HEK293 (cell line): ENCODE measurements around the gene BCAT1.

Experiments
- CTCF ChIA-PET: fragments of 350-600 bp; formaldehyde crosslinking; extraction: SDS; loops from one replicate; lab custom pipeline; 2021; ENCODE audit warnings: antibody characterized with exemption; lab: Yijun Ruan, JAX
- POLR2A ChIA-PET: fragments of 300-600 bp; formaldehyde crosslinking; extraction: SDS; loops from one replicate; lab custom pipeline; 2020; ENCODE audit warnings: antibody characterized with exemption, inconsistent platforms; lab: Yijun Ruan, JAX
- H3K27ac ChIP-seq: fragments of 200-500 bp; sonication (Bioruptor generic); 2 replicates; pipeline ENCODE4 v1.5.1; 2014; ENCODE audit warnings: low read depth, low read length, control low read depth, inconsistent platforms; ENCODE audit errors: extremely low read depth
- H3K36me3 ChIP-seq, 2 experiments: fragments of 200-500 bp in 1 of 2; sonication (Bioruptor generic) in 1 of 2; 1 replicate in 1 of 2; 2 replicates in 1 of 2; pipeline ENCODE4 v1.5.1; 2014 to 2017; ENCODE audit warnings: inconsistent platforms in 2 of 2, low read length in 2 of 2; ENCODE audit not compliant: control insufficient read depth in 2 of 2, insufficient read depth in 1 of 2
- H3K4me1 ChIP-seq: fragments of 200-500 bp; sonication (Bioruptor generic); 2 replicates; pipeline ENCODE4 v1.5.1; 2014; ENCODE audit warnings: mild to moderate bottlenecking, low read length, inconsistent platforms; ENCODE audit not compliant: control insufficient read depth, insufficient read depth
- H3K4me3 ChIP-seq: 2 replicates; pipeline ENCODE4 v1.5.1; 2011; ENCODE audit warnings: low read depth, mild to moderate bottlenecking, control low read depth, low read length, moderate library complexity
- H3K9me3 ChIP-seq: fragments of 200-500 bp; sonication (Bioruptor generic); 2 replicates; pipeline ENCODE4 v1.5.1; 2014; ENCODE audit warnings: low read depth, low read length, inconsistent platforms; ENCODE audit not compliant: control insufficient read depth, insufficient read depth
- CTCF ChIP-seq: fragments of 450-650 bp; formaldehyde crosslinking; IDR thresholded peaks from 2 replicates; pipeline ENCODE4 v1.5.1; 2016; ENCODE audit warnings: missing biosample characterization, missing genetic modification characterization
- TCF7L2 ChIP-seq: IDR thresholded peaks from 2 replicates; pipeline ENCODE4 v1.6.1; 2011; ENCODE audit warnings: low read depth, mild to moderate bottlenecking, inconsistent platforms, low read length, moderate library complexity, borderline replicate concordance
- TSHZ1 ChIP-seq: fragments of 450-650 bp; formaldehyde crosslinking; IDR thresholded peaks from 2 replicates; pipeline ENCODE4 v1.5.1; 2016; ENCODE audit warnings: missing biosample characterization, missing genetic modification characterization, borderline replicate concordance
- ZBTB10 ChIP-seq: fragments of 450-650 bp; formaldehyde crosslinking; IDR thresholded peaks from 2 replicates; pipeline ENCODE4 v1.5.1; 2016; ENCODE audit warnings: missing biosample characterization, missing genetic modification characterization
- ZBTB49 ChIP-seq: fragments of 450-650 bp; formaldehyde crosslinking; IDR thresholded peaks from 2 replicates; pipeline ENCODE4 v1.5.1; 2016; ENCODE audit warnings: missing biosample characterization, missing genetic modification characterization, low read depth
- ZNF211 ChIP-seq: fragments of 450-650 bp; formaldehyde crosslinking; IDR thresholded peaks from 2 replicates; pipeline ENCODE4 v1.5.1; 2016; ENCODE audit warnings: low read depth, missing biosample characterization, missing genetic modification characterization
- ZNF221 ChIP-seq: fragments of 450-650 bp; formaldehyde crosslinking; IDR thresholded peaks from 2 replicates; pipeline ENCODE4 v1.5.1; 2017; ENCODE audit warnings: missing biosample characterization, missing genetic modification characterization, borderline replicate concordance
- ZNF223 ChIP-seq: fragments of 450-650 bp; formaldehyde crosslinking; IDR thresholded peaks from 2 replicates; pipeline ENCODE4 v1.5.1; 2016; ENCODE audit warnings: missing biosample characterization, missing genetic modification characterization
- ZNF274 ChIP-seq, 2 experiments: fragments of 200-500 bp in 1 of 2; fragments of 450-650 bp in 1 of 2; sonication (Bioruptor generic) in 1 of 2; formaldehyde crosslinking in 1 of 2; IDR thresholded peaks; 2 replicates each; pipeline versions ENCODE4 v1.5.1 to v1.6.1; 2014 to 2016; ENCODE audit warnings: borderline replicate concordance in 1 of 2, inconsistent platforms in 1 of 2, low read length in 1 of 2, missing biosample characterization in 1 of 2, missing genetic modification characterization in 1 of 2
- ZNF423 ChIP-seq: fragments of 450-650 bp; formaldehyde crosslinking; IDR thresholded peaks from 2 replicates; pipeline ENCODE4 v1.5.1; 2016; ENCODE audit warnings: missing biosample characterization, missing genetic modification characterization
- ZNF473 ChIP-seq: fragments of 450-650 bp; formaldehyde crosslinking; IDR thresholded peaks from 2 replicates; pipeline ENCODE4 v1.5.1; 2017; ENCODE audit warnings: missing biosample characterization, missing genetic modification characterization
- ZNF544 ChIP-seq: fragments of 450-650 bp; formaldehyde crosslinking; IDR thresholded peaks from 2 replicates; pipeline ENCODE4 v1.5.0; 2017; ENCODE audit warnings: missing biosample characterization, missing genetic modification characterization
- ZNF580 ChIP-seq: fragments of 450-650 bp; formaldehyde crosslinking; IDR thresholded peaks from 2 replicates; pipeline ENCODE4 v1.5.1; 2016; ENCODE audit warnings: missing biosample characterization, missing genetic modification characterization
- ZNF629 ChIP-seq: fragments of 450-650 bp; formaldehyde crosslinking; IDR thresholded peaks from 2 replicates; pipeline ENCODE4 v1.5.1; 2017; ENCODE audit warnings: missing biosample characterization, missing genetic modification characterization
- ZNF654 ChIP-seq: fragments of 450-650 bp; formaldehyde crosslinking; IDR thresholded peaks from 2 replicates; pipeline ENCODE4 v1.5.1; 2016; ENCODE audit warnings: low read depth, missing biosample characterization, missing genetic modification characterization
- ZNF658 ChIP-seq: fragments of 450-650 bp; formaldehyde crosslinking; IDR thresholded peaks from 2 replicates; pipeline ENCODE4; 2016; ENCODE audit warnings: missing biosample characterization, missing genetic modification characterization
- ZNF785 ChIP-seq: fragments of 450-650 bp; formaldehyde crosslinking; IDR thresholded peaks from 2 replicates; pipeline ENCODE4 v1.5.1; 2016; ENCODE audit warnings: missing biosample characterization, missing genetic modification characterization

The BCAT1 gene

GRCh38 chr12:24839268-24839791, 109.6 kb downstream of the BCAT1 start:
- CTCF ChIA-PET, result interaction anchor here (0.6 to 1.0 kb wide), 2 partner anchors 13 to 1631 kb away, joined by 3 to 4 read pairs; no protein-coding TSS in a partner anchor
- no peak overlapping the region for H3K4me3 ChIP-seq

GRCh38 chr12:24838531-24838950, 110.4 kb downstream of the BCAT1 start:
- H3K4me3 ChIP-seq, result no peak overlapping the region
- no peaks in the 10 kb centered on the region for H3K36me3 ChIP-seq
- no peak overlapping the region for H3K27ac ChIP-seq
- H3K9me3 ChIP-seq, result no peaks in the 10 kb centered on the region
- POLR2A ChIA-PET, result no interaction called here
- CTCF ChIA-PET, result interaction anchor here (1.0 kb wide), 1 partner anchor 14 kb away, joined by 4 read pairs; no protein-coding TSS in a partner anchor
- no peaks in the 10 kb centered on the region for H3K4me1 ChIP-seq
- TF ChIP-seq ZNF580 (tag by site-specific recombination), result no peak
- no peak for TF ChIP-seq ZNF223 (tag by site-specific recombination)
- no peak for TF ChIP-seq ZBTB49 (tag by site-specific recombination)
- no peak for TF ChIP-seq ZNF629 (tag by site-specific recombination)
- TF ChIP-seq ZNF274 (IDR thresholded peaks at IDR 0.05; ENCODE audit: low read length), result no peak
- no peak for TF ChIP-seq ZNF274 (tag by site-specific recombination; IDR thresholded peaks at IDR 0.05; ENCODE audit: borderline replicate concordance)
- no peak for TF ChIP-seq ZNF544 (tag by site-specific recombination)
- no peak for TF ChIP-seq ZNF211

More at GRCh38 chr12:24839268-24839791, 109.6 kb downstream of the BCAT1 start:
- no peaks in the 10 kb centered on the region for H3K4me1 ChIP-seq
- H3K9me3 ChIP-seq, result no peaks in the 10 kb centered on the region
- POLR2A ChIA-PET, result no interaction called here
- no peak for TF ChIP-seq ZNF423
- no peak for TF ChIP-seq TSHZ1
- TF ChIP-seq ZNF785 (tag by site-specific recombination), result no peak
- no peak for TF ChIP-seq ZNF473 (tag by site-specific recombination)
- no peak for TF ChIP-seq CTCF (tag by site-specific recombination)
- TF ChIP-seq ZBTB10 (tag by site-specific recombination), result no peak
- TF ChIP-seq ZNF654, result no peak
- TF ChIP-seq ZNF658 (tag by site-specific recombination), result no peak
- TF ChIP-seq TCF7L2, result no peak
- TF ChIP-seq ZNF221, result no peak
- TF ChIP-seq, all 188 proteins: peak for 0
- no peaks in the 10 kb centered on the region for H3K36me3 ChIP-seq
- no peak overlapping the region for H3K27ac ChIP-seq
